ENCODE measurements around the gene RTKN. TPM values are rescaled to one million over a fixed set of nuclear protein-coding genes. Genes with fewer than 3 reads are reported as not detected.

Gene RTKN
- total and polyA plus RNA-seq, 2 of the 13 experiments (the other 11 are each of a cell fraction or from before 2014, with no cell fraction given) = 159 to 166 TPM

- peak; percentile 74; the same call in 1 of the 2 replicates for TF ChIP-seq RNF219 (CRISPR knock-in tag; IDR thresholded peaks at IDR 0.05)
- no peak for TF ChIP-seq TOE1 (CRISPR knock-in tag; IDR thresholded peaks at IDR 0.05)
- TF ChIP-seq MEIS1 (CRISPR knock-in tag; IDR thresholded peaks at IDR 0.05; ENCODE audit: borderline replicate concordance) = 0 out of 2 replicates have a peak, but pooled peaks have one; percentile 12
- peak; percentile 66; the same call in 1 of the 2 replicates for TF ChIP-seq KDM5B (CRISPR knock-in tag; IDR thresholded peaks at IDR 0.05; ENCODE audit: borderline replicate concordance)
- no peak; the same call in 1 of the 2 replicates for TF ChIP-seq ZNF510 (CRISPR knock-in tag; IDR thresholded peaks at IDR 0.05; ENCODE audit: low read depth)
- TF ChIP-seq ZFP37 (CRISPR knock-in tag; IDR thresholded peaks at IDR 0.05; ENCODE audit: borderline replicate concordance) = 0 out of 2 replicates have a peak, but pooled peaks have one; percentile 47
- peak; percentile 80 for TF ChIP-seq SIN3B (IDR thresholded peaks at IDR 0.05; ENCODE audit: low read length)
- no peak for TF ChIP-seq ZNF180 (CRISPR knock-in tag; IDR thresholded peaks at IDR 0.05; ENCODE audit: borderline replicate concordance, low read depth)
- no peak for TF ChIP-seq ZNF678 (CRISPR knock-in tag; IDR thresholded peaks at IDR 0.05)
- TF ChIP-seq ZZZ3 (CRISPR knock-in tag; IDR thresholded peaks at IDR 0.05; ENCODE audit: borderline replicate concordance) = 0 out of 2 replicates have a peak, but pooled peaks have one; percentile 8
- TF ChIP-seq ZNF652 (CRISPR knock-in tag; IDR thresholded peaks at IDR 0.05; ENCODE audit: borderline replicate concordance, low read depth) = no peak
- no peak for TF ChIP-seq NFIC (IDR thresholded peaks at IDR 0.05; ENCODE audit: low read length)
- no peak for TF ChIP-seq HNRNPLL (IDR thresholded peaks at IDR 0.05; ENCODE audit: low read depth, low read length, poor library complexity, severe bottlenecking)
- peak; percentile 8; the same call in 1 of the 2 replicates for TF ChIP-seq AKAP8 (CRISPR knock-in tag; IDR thresholded peaks at IDR 0.05)
- TF ChIP-seq ZNF710 (CRISPR knock-in tag; IDR thresholded peaks at IDR 0.05; ENCODE audit: borderline replicate concordance) = no peak
- TF ChIP-seq ZNF83 (CRISPR knock-in tag; IDR thresholded peaks at IDR 0.05; ENCODE audit: borderline replicate concordance) = no peak
- TF ChIP-seq POLR2AphosphoS5 (IDR thresholded peaks at IDR 0.05; ENCODE audit: low read depth, low read length) = no peak
- TF ChIP-seq MTF1 (CRISPR knock-in tag; IDR thresholded peaks at IDR 0.05) = no peak
- TF ChIP-seq SNAPC5 (CRISPR knock-in tag; IDR thresholded peaks at IDR 0.05; ENCODE audit: borderline replicate concordance) = no peak; the same call in 1 of the 2 replicates
- 0 out of 2 replicates have a peak, but pooled peaks have one; percentile 26 for TF ChIP-seq RAD21 (CRISPR knock-in tag; IDR thresholded peaks at IDR 0.05)
- no peak; the same call in 1 of the 2 replicates for TF ChIP-seq REPIN1 (CRISPR knock-in tag; IDR thresholded peaks at IDR 0.05; ENCODE audit: borderline replicate concordance, low read depth)
- no peak for TF ChIP-seq DZIP1 (CRISPR knock-in tag; IDR thresholded peaks at IDR 0.05)
- no peak for TF ChIP-seq ZNF792 (CRISPR knock-in tag; IDR thresholded peaks at IDR 0.05)
Measured at GRCh38 chr2:74458132-74458937, 16.6 kb upstream of the RTKN start, which contains the start of gene WBP1 (continued).
